Neuronal stem cell (in vitro differentiated cells): ENCODE measurements around the gene CPN2.

Experiments used
- DNase-seq: peaks from one replicate; pipeline ENCODE4 v3.0.0-alpha.2; 2013; ENCODE audit warnings: low spot score
- H2AFZ ChIP-seq: one replicate; pipeline ENCODE4 v1.6.1; 2013; ENCODE audit warnings: mild to moderate bottlenecking, low read length, inconsistent platforms
- H2AK5ac ChIP-seq: 2 replicates; pipeline ENCODE4 v1.6.1; 2013; ENCODE audit warnings: low read depth, mild to moderate bottlenecking, inconsistent platforms, low read length, moderate library complexity, mixed read lengths
- H2BK120ac ChIP-seq: 2 replicates; pipeline ENCODE4 v1.6.1; 2013; ENCODE audit warnings: low read depth, mild to moderate bottlenecking, inconsistent platforms, low read length, moderate library complexity, mixed read lengths
- H2BK12ac ChIP-seq: one replicate; pipeline ENCODE4 v1.6.1; 2013; ENCODE audit warnings: low read length, inconsistent platforms
- H2BK15ac ChIP-seq: 2 replicates; pipeline ENCODE4 v1.6.1; 2013; ENCODE audit warnings: mild to moderate bottlenecking, low read length, inconsistent platforms, mixed read lengths
- H2BK5ac ChIP-seq: one replicate; pipeline ENCODE4 v1.6.1; 2013; ENCODE audit warnings: inconsistent platforms, mild to moderate bottlenecking, low read length, moderate library complexity
- H3K14ac ChIP-seq: one replicate; pipeline ENCODE4 v1.6.1; 2013; ENCODE audit warnings: low read length, inconsistent platforms
- H3K18ac ChIP-seq: 2 replicates; pipeline ENCODE4 v1.6.1; 2013; ENCODE audit warnings: low read length, inconsistent platforms
- H3K23ac ChIP-seq: 2 replicates; pipeline ENCODE4 v1.6.1; 2013; ENCODE audit warnings: low read depth, mild to moderate bottlenecking, mixed read lengths, low read length, inconsistent platforms; ENCODE audit not compliant: poor library complexity
- H3K27ac ChIP-seq: replicated peaks from 3 replicates; pipeline ENCODE4 v1.5.1; 2013; ENCODE audit warnings: low read length, inconsistent platforms
- H3K27me3 ChIP-seq, 3 experiments: 2 replicates each; pipeline ENCODE4 v1.6.1; 2013; ENCODE audit warnings: low read length in 3 of 3, mild to moderate bottlenecking in 2 of 3, inconsistent platforms in 1 of 3, low read depth in 1 of 3, mixed read lengths in 1 of 3, moderate library complexity in 1 of 3; ENCODE audit not compliant: control insufficient read depth in 3 of 3, insufficient read depth in 3 of 3
- H3K36me3 ChIP-seq, 2 donors: replicated peaks in 1 of 2; 2 replicates each; pipeline ENCODE4 v1.6.1; 2013; ENCODE audit warnings: low read length in 2 of 2; ENCODE audit not compliant: control insufficient read depth in 2 of 2, insufficient read depth in 2 of 2
- H3K4ac ChIP-seq: 2 replicates; pipeline ENCODE4 v1.6.1; 2013; ENCODE audit warnings: inconsistent platforms, mild to moderate bottlenecking, low read length, moderate library complexity
- H3K4me1 ChIP-seq, 2 donors: 1 replicate in 1 of 2; 2 replicates in 1 of 2; pipeline ENCODE4 v1.6.1; 2013; ENCODE audit warnings: low read length in 2 of 2, low read depth in 1 of 2; ENCODE audit not compliant: control insufficient read depth in 2 of 2, insufficient read depth in 1 of 2
- H3K4me2 ChIP-seq: one replicate; pipeline ENCODE4 v1.6.1; 2013; ENCODE audit warnings: mild to moderate bottlenecking, low read length, inconsistent platforms; ENCODE audit not compliant: insufficient read depth, poor library complexity, severe bottlenecking
- H3K4me3 ChIP-seq, 2 donors: 2 replicates each; pipeline ENCODE4 v1.5.1; 2013; ENCODE audit warnings: low read length in 2 of 2, mild to moderate bottlenecking in 2 of 2, inconsistent platforms in 1 of 2, moderate library complexity in 1 of 2
- H3K79me1 ChIP-seq: one replicate; pipeline ENCODE4 v1.6.1; 2013; ENCODE audit warnings: low read depth, mild to moderate bottlenecking, inconsistent platforms, low read length, moderate library complexity
- H3K9ac ChIP-seq: one replicate; pipeline ENCODE4 v1.6.1; 2013; ENCODE audit warnings: mild to moderate bottlenecking, low read depth, low read length, inconsistent platforms; ENCODE audit not compliant: poor library complexity
- H3K9me3 ChIP-seq, 2 donors: replicated peaks in 1 of 2; 2 replicates each; pipeline versions ENCODE3 to v1.6.1; 2013; ENCODE audit warnings: low read length in 2 of 2, mild to moderate bottlenecking in 2 of 2, inconsistent platforms in 1 of 2, low read depth in 1 of 2, mixed read lengths in 1 of 2, moderate library complexity in 1 of 2; ENCODE audit not compliant: control insufficient read depth in 2 of 2, insufficient read depth in 1 of 2
- H4K8ac ChIP-seq: one replicate; pipeline ENCODE4 v1.6.1; 2013; ENCODE audit warnings: low read depth, mild to moderate bottlenecking, inconsistent platforms, low read length, moderate library complexity
- H4K91ac ChIP-seq: one replicate; pipeline ENCODE4 v1.6.1; 2013; ENCODE audit warnings: low read length, low read depth, mild to moderate bottlenecking, inconsistent platforms; ENCODE audit not compliant: poor library complexity
- WGBS, 2 donors: extraction: QIAGEN DNeasy Blood & Tissue Kit; methylation state at CpG; one replicate each; pipeline ENCODE4 v1.1.7; 2013; ENCODE audit warnings: missing lambda C conversion rate in 2 of 2, mixed read lengths in 1 of 2; ENCODE audit not compliant: insufficient read length in 2 of 2, insufficient replicate concordance in 1 of 2; ENCODE audit errors: extremely low coverage in 2 of 2; 5-methylcytosine and 5-hydroxymethylcytosine counted together

CPN2 gene

DNA sequence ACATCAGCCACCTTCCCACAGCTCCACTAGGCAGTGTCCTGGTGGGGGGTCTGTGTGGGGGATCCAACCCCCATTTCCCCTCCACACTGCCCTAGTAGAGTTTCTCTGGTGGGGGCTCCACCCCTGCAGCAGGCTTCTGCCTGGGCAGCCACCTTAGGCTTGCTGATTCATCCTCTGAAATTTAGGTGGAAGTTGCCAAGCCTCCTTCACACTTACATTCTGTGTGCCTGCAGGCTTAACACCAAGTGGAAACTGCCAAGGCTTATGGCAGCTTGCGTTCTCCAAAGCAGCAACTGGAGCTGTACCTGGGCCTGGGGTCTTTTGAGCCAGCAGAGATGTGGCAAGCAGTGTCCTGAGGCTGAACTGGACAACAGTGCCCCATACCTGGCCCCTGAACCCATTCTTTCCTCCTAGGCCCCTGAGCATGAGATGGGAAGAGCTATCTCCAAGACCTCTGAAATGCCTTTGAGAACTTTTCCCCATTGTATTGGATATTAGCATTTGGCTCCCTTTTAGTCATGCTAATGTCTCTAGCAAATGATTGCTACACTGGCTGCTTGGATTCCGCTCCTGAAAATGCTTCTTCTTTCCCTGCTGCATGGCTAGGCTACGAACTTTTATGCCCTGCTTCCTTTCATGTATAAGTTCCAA is 32.5 kb downstream of the CPN2 start:
- Histone ChIP-seq H3K9ac (no peak overlapping the region), H3K4me1 (peaks cover 6 to 14% of the 10 kb centered on the region in 2 donors), H3K36me3 (no peaks in the 10 kb centered on the region), H3K4me3 (no peak overlapping the region), H3K27ac (no peak overlapping the region), H2AK5ac (peak overlapping the region; percentile 48), H2BK5ac (no peak overlapping the region), H3K9me3 (peaks cover 5 to 29% of the 10 kb centered on the region in 2 donors), H3K79me1 (no peaks in the 10 kb centered on the region), H2BK15ac (no peak overlapping the region), H4K8ac (no peak overlapping the region), H3K4me2 (no peak overlapping the region), H2BK12ac (no peak overlapping the region), H4K91ac (no peak overlapping the region), H3K23ac (no peak overlapping the region), H3K4ac (no peak overlapping the region), H3K18ac (no peak overlapping the region), H2AFZ (no peak overlapping the region), H2BK120ac (no peak overlapping the region), H3K14ac (no peak overlapping the region), H3K27me3 (peaks cover 0 to 17% (median 7%) of the 10 kb centered on the region in 3 experiments)
- WGBS, 2 donors: no CpG with 5 or more reads among the region's 3 CpGs
- no peak for DNase-seq

DNA sequence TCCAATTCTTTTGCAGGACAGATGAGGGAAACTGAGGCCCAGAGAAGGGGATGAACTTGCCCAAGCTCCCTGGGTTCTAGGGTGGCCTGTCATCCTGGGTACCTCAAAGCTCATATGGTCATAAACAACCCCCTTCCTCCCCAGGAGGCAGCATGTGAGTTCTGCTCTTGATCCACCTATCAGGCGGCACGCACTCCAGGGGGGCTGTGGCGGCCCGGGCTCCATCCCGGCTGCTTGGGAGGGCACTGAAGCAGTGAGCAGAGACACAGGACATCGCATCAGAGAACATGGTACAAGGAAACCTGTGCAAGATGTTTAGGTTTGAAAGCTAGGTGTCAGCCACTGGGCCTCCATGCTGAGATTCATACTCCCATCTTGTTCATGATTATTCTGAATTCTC is 34.2 kb downstream of the CPN2 start:
- Histone ChIP-seq H3K4me1 (peaks cover 13 to 26% of the 10 kb centered on the region in 2 donors), H3K4me2 (no peak overlapping the region), H2AFZ (no peak overlapping the region), H3K14ac (no peak overlapping the region), H3K36me3 (no peaks in the 10 kb centered on the region), H2AK5ac (no peak overlapping the region), H4K91ac (no peak overlapping the region), H3K18ac (no peak overlapping the region), H3K9ac (no peak overlapping the region), H3K9me3 (peaks cover 3 to 29% of the 10 kb centered on the region in 2 donors), H3K79me1 (no peaks in the 10 kb centered on the region), H3K4ac (no peak overlapping the region), H3K27ac (no peak overlapping the region), H3K23ac (no peak overlapping the region), H2BK15ac (no peak overlapping the region), H2BK120ac (no peak overlapping the region), H2BK5ac (no peak overlapping the region), H2BK12ac (no peak overlapping the region), H4K8ac (no peak overlapping the region), H3K27me3 (peaks cover 0 to 17% (median 7%) of the 10 kb centered on the region in 3 experiments), H3K4me3 (no peak overlapping the region)
- no CpG with 5 or more reads among the region's 6 CpGs for WGBS, 2 donors
- no peak for DNase-seq

DNA sequence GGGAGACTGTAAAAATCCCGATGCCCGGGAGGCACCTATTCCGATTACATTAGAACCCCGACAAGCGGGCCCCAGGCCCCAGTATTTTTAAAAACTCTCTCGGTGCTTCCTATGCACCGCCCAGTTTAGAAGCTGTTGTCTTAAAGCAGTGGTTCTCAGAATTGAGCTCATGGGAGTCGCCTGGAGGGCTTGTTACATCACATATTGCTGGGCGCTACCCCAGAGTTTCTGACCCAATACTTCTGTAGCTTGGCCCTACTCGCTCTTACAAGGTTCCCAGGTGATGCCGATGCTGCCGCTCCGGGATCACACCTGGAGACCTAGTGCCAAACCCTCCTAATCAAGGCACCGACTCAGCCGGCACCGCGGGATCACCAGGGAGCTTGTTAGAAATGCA is 35.2 kb downstream of the CPN2 start:
- no CpG with 5 or more reads among the region's 17 CpGs for WGBS, 2 donors
- Histone ChIP-seq H3K4me3 (no peak overlapping the region), H3K14ac (no peak overlapping the region), H2BK15ac (no peak overlapping the region), H3K4ac (no peak overlapping the region), H3K36me3 (no peaks in the 10 kb centered on the region), H2BK120ac (no peak overlapping the region), H2AK5ac (no peak overlapping the region), H3K18ac (no peak overlapping the region), H2BK12ac (no peak overlapping the region), H3K27me3 (peaks cover 0 to 17% (median 9%) of the 10 kb centered on the region in 3 experiments), H3K79me1 (no peaks in the 10 kb centered on the region), H3K27ac (no peak overlapping the region), H3K4me1 (peaks cover 13 to 26% of the 10 kb centered on the region in 2 donors), H3K9ac (no peak overlapping the region), H3K4me2 (peak overlapping the region; percentile 20), H4K91ac (no peak overlapping the region), H4K8ac (no peak overlapping the region), H2BK5ac (no peak overlapping the region), H2AFZ (peak overlapping the region; percentile 90), H3K23ac (no peak overlapping the region), H3K9me3 (peaks cover 3 to 29% of the 10 kb centered on the region in 2 donors)
- no peak for DNase-seq

DNA sequence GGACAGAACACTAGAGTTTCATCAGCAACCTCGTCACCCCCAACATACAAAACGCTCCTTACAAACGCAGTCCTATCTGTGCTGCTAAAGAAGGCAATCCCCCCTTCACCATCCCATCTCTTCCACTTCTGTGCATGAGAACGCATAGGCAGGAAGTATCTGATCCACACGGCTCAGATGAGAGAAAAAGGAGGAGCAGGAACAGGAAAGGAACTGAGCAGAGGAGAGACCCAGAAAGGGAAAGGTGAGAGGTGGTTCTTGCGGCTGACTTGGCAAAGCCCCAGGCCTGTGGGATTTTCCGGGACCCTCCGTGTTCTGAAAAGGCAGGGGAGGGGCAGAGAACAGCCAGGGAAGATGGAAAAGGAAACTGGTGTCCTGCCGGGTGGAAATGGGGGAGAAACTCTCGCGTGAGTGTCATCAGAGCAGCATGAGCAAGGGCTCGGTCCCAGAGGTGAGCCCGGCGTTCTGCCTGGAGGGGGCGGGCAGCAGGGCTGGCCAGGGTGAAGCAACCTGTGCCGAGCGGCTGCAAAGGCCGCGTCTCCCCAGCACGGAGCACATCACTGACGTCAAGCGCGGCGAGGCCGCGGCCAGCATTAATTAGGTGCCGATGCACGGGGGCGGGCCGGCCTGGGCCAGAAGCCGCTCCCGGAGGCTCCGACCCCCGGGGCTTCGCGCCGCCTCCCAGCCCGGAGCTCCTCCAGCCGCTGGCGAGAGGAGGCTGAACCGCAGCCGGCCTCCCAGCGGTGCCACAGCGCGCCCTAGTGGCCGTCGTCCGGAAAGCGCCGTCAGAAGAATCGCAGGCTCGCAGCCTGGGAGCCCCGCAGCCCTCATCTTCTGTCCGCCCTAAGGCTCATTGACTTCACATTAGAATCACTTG is 35.8 kb downstream of the CPN2 start:
- H3K36me3 ChIP-seq: no peaks in the 10 kb centered on the region
- H3K4ac ChIP-seq: no peak overlapping the region
- H2BK5ac ChIP-seq: peak overlapping the region; percentile 35
- peak overlapping the region; percentile 42 to 69 for H3K4me3 ChIP-seq
- peak overlapping the region; percentile 71 for H3K14ac ChIP-seq
- no peak overlapping the region for H3K27ac ChIP-seq
- peaks cover 0 to 17% (median 9%) of the 10 kb centered on the region in 3 experiments for H3K27me3 ChIP-seq
- no peak overlapping the region for H2BK12ac ChIP-seq
- H3K79me1 ChIP-seq: no peaks in the 10 kb centered on the region
- no peak overlapping the region for H4K8ac ChIP-seq
- H2AFZ ChIP-seq: peak overlapping the region; percentile 90
- peaks cover 3 to 29% of the 10 kb centered on the region in 2 donors for H3K9me3 ChIP-seq
- peak overlapping the region; percentile 83 for H3K9ac ChIP-seq
- H4K91ac ChIP-seq: no peak overlapping the region
- DNase-seq: peak; percentile 91
- peak overlapping the region; percentile 63 for H3K4me2 ChIP-seq
- H2BK120ac ChIP-seq: no peak overlapping the region
- peak overlapping the region; percentile 86 for H3K18ac ChIP-seq
- no peak overlapping the region for H2AK5ac ChIP-seq
- peak overlapping the region; percentile 12 for H2BK15ac ChIP-seq
- WGBS, 2 donors: no CpG with 5 or more reads among the region's 54 CpGs
- peaks cover 13 to 26% of the 10 kb centered on the region in 2 donors for H3K4me1 ChIP-seq
- peak overlapping the region; percentile 86 for H3K23ac ChIP-seq
